ENCODE results near the gene KATNB1. TPM values are rescaled to one million over a fixed set of nuclear protein-coding genes. Genes with fewer than 3 reads are reported as not detected.

Gene KATNB1
- total RNA-seq, 1 donor from 2014 or later, result 33.5 TPM

DNA sequence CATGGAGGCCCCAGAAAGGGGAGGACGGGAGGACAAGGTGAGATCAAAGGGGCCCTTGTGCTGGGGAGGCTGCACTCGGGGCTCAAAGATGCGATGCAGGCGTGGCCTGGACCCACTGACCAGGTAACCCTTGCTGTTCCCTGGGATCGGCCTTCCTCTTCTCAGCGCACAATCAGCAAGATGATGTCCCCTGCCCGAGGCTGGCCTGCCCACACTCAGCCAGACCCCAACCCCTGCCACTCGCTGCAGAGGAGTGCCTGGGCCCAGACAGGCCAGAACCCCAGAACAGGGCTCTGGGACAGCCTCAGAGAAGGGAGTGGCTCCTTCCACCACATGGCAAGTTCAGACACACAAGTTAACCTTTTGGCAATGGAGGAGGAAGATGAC lies 51.9 kb downstream of the KATNB1 start:
- Histone ChIP-seq H4K20me1 (ENCODE audit: low read depth) (no peaks in the 10 kb centered on the region), H3K79me2 (ENCODE audit: low read depth) (no peaks in the 10 kb centered on the region), H3K4me2 (no peak overlapping the region), H3F3A (ENCODE audit: low read depth) (no peaks in the 10 kb centered on the region), H2AFZ (replicated peaks) (no peak overlapping the region), H3K9me3 (ENCODE audit: low read depth) (no peaks in the 10 kb centered on the region), H3K9ac (no peak overlapping the region), H3K36me3 (no peaks in the 10 kb centered on the region), H3K27me3 (no peaks in the 10 kb centered on the region), H3K27ac (no peak overlapping the region), H3K4me1 (peaks cover 8% of the 10 kb centered on the region), H3K4me3 (no peak overlapping the region)
- Mint-ChIP-seq H3K4me3 (no peak overlapping the region), H3K36me3 (no peaks in the 10 kb centered on the region), H3K27me3 (ENCODE audit: insufficient read depth, low read depth) (peaks cover 6% of the 10 kb centered on the region), H3K27ac (no peak overlapping the region), H3K4me1 (peaks cover 3% of the 10 kb centered on the region), H3K9me3 (no peaks in the 10 kb centered on the region)
- TF ChIP-seq EZH2 (IDR thresholded peaks at IDR 0.05) (no peak), EZH2phosphoT487 (IDR thresholded peaks at IDR 0.05) (no peak)
- TF ChIP-seq, protein P1, sequence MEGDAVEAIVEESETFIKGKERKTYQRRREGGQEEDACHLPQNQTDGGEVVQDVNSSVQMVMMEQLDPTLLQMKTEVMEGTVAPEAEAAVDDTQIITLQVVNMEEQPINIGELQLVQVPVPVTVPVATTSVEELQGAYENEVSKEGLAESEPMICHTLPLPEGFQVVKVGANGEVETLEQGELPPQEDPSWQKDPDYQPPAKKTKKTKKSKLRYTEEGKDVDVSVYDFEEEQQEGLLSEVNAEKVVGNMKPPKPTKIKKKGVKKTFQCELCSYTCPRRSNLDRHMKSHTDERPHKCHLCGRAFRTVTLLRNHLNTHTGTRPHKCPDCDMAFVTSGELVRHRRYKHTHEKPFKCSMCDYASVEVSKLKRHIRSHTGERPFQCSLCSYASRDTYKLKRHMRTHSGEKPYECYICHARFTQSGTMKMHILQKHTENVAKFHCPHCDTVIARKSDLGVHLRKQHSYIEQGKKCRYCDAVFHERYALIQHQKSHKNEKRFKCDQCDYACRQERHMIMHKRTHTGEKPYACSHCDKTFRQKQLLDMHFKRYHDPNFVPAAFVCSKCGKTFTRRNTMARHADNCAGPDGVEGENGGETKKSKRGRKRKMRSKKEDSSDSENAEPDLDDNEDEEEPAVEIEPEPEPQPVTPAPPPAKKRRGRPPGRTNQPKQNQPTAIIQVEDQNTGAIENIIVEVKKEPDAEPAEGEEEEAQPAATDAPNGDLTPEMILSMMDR (IDR thresholded peaks at IDR 0.05), result no peak
- DNase-seq (ENCODE audit: low spot score), result no peak

DNA sequence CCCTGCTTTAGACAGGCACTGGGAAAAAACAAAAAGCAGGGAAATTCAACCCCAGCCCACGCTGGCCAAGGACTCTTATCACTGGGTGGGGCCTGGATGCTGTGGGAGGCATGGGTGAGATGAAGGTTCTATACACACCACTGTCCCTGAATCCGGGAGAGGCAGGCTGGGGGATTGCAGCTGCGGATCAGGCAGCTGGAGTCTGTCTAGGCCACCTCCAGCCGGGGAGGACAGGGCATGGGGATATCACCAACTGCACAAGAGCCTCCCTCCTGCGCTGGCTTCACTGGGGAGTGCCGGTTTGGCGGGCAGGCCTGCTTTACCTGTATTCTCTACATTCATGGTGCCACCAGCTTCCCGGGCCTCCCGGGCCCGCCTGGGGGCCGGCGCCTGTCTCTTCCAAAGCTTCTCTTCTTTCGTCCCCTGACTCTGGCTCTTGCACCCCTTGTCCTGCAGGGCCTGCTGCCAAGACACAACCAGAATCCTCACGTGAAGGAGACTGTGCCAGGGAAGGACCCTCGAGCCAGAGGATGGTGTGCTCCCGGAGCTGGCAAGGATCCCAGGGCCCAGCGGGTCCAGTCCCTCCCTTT lies 52.8 kb downstream of the KATNB1 start:
- no peaks in the 10 kb centered on the region for H3K79me2 ChIP-seq (ENCODE audit: low read depth)
- no peak overlapping the region for H3K4me3 ChIP-seq
- Mint-ChIP-seq H3K4me3 (no peak overlapping the region), H3K4me1 (no peaks in the 10 kb centered on the region), H3K27me3 (ENCODE audit: insufficient read depth, low read depth) (peaks cover 5% of the 10 kb centered on the region), H3K27ac (no peak overlapping the region), H3K9me3 (no peaks in the 10 kb centered on the region), H3K36me3 (no peaks in the 10 kb centered on the region)
- H3K9ac ChIP-seq, result no peak overlapping the region
- H3K9me3 ChIP-seq (ENCODE audit: low read depth), result no peaks in the 10 kb centered on the region
- H3K4me2 ChIP-seq, result no peak overlapping the region
- no peaks in the 10 kb centered on the region for H3K36me3 ChIP-seq
- H3K27ac ChIP-seq, result no peak overlapping the region
- no peak for DNase-seq (ENCODE audit: low spot score)
- H3K4me1 ChIP-seq, result peaks cover 8% of the 10 kb centered on the region
- no peak overlapping the region for H2AFZ ChIP-seq (replicated peaks)
- no peaks in the 10 kb centered on the region for H3F3A ChIP-seq (ENCODE audit: low read depth)
- H4K20me1 ChIP-seq (ENCODE audit: low read depth), result no peaks in the 10 kb centered on the region
- no peak for TF ChIP-seq EZH2 (IDR thresholded peaks at IDR 0.05)
- no peaks in the 10 kb centered on the region for H3K27me3 ChIP-seq

- no peak overlapping the region for H3K4me2 ChIP-seq
- no peaks in the 10 kb centered on the region for H3K9me3 ChIP-seq (ENCODE audit: low read depth)
- no peak overlapping the region for H2AFZ ChIP-seq (replicated peaks)
- no peaks in the 10 kb centered on the region for H3K9me3 Mint-ChIP-seq
- DNase-seq (ENCODE audit: low spot score), result no peak
- no peaks in the 10 kb centered on the region for H3K79me2 ChIP-seq (ENCODE audit: low read depth)
- H3K9ac ChIP-seq, result no peak overlapping the region
- H3K4me3 ChIP-seq, result no peak overlapping the region
- no peak overlapping the region for H3K27ac Mint-ChIP-seq
- peaks cover 8% of the 10 kb centered on the region for H3K4me1 ChIP-seq
- H3K4me3 Mint-ChIP-seq, result no peak overlapping the region
- no peaks in the 10 kb centered on the region for H3K36me3 ChIP-seq
- no peaks in the 10 kb centered on the region for H3K4me1 Mint-ChIP-seq
- TF ChIP-seq EZH2phosphoT487 (IDR thresholded peaks at IDR 0.05) (no peak), EZH2 (IDR thresholded peaks at IDR 0.05) (no peak)
- TF ChIP-seq, protein P1 (IDR thresholded peaks at IDR 0.05), result no peak
- no peaks in the 10 kb centered on the region for H3K27me3 ChIP-seq
- no peaks in the 10 kb centered on the region for H4K20me1 ChIP-seq (ENCODE audit: low read depth)
- H3F3A ChIP-seq (ENCODE audit: low read depth), result no peaks in the 10 kb centered on the region
- peaks cover 3% of the 10 kb centered on the region for H3K27me3 Mint-ChIP-seq (ENCODE audit: insufficient read depth, low read depth)
- no peak overlapping the region for H3K27ac ChIP-seq
- H3K36me3 Mint-ChIP-seq, result no peaks in the 10 kb centered on the region
Observed at GRCh38 chr16:57788951-57789350, 53.4 kb downstream of the KATNB1 start.

- H3K4me3 Mint-ChIP-seq, result no peak overlapping the region
- no peaks in the 10 kb centered on the region for H3K9me3 Mint-ChIP-seq
- H3K27ac Mint-ChIP-seq, result no peak overlapping the region
- no peaks in the 10 kb centered on the region for H3K36me3 Mint-ChIP-seq
- Histone ChIP-seq H3K36me3 (no peaks in the 10 kb centered on the region), H2AFZ (replicated peaks) (no peak overlapping the region), H3K79me2 (ENCODE audit: low read depth) (no peaks in the 10 kb centered on the region), H4K20me1 (ENCODE audit: low read depth) (no peaks in the 10 kb centered on the region), H3K9me3 (ENCODE audit: low read depth) (no peaks in the 10 kb centered on the region), H3K27me3 (peaks cover 2% of the 10 kb centered on the region), H3K4me3 (no peak overlapping the region), H3F3A (ENCODE audit: low read depth) (no peaks in the 10 kb centered on the region), H3K4me2 (no peak overlapping the region), H3K4me1 (peaks cover 15% of the 10 kb centered on the region), H3K9ac (no peak overlapping the region), H3K27ac (no peak overlapping the region)
- TF ChIP-seq EZH2 (IDR thresholded peaks at IDR 0.05) (no peak), EZH2phosphoT487 (IDR thresholded peaks at IDR 0.05) (no peak)
- peaks cover 2% of the 10 kb centered on the region for H3K27me3 Mint-ChIP-seq (ENCODE audit: insufficient read depth, low read depth)
- DNase-seq (ENCODE audit: low spot score), result no peak
- H3K4me1 Mint-ChIP-seq, result peaks cover 4% of the 10 kb centered on the region
Observed at GRCh38 chr16:57791195-57791892, 55.8 kb downstream of the KATNB1 start.

All from neural progenitor cell (in vitro differentiated cells).